Dedifferentiated amniotic fluid mesenchymal stem cell (primary cell): ENCODE data around the gene KRT78.
A peak's percentile ranks its signal among the peaks of the same experiment; 100 is the strongest.
"Not testable (repeated sequence)": the region's sequence is repeated elsewhere in the genome, so short reads cannot be mapped to it uniquely, and the experiment has no call there.

Experiments used
- DNase-seq: peaks from one replicate; pipeline ENCODE4 v3.0.0-alpha.2; 2016; ENCODE audit errors: extremely low spot score

KRT78 gene

GRCh38 chr12:52848661-52849255 is at the start of gene KRT78:
Gene KRT78, minus strand, starts transcription at chr12:52848994. Its CDS starts 64 bp downstream, at chr12:52848930.
- no peak for DNase-seq

- no peak for DNase-seq
Measured at GRCh38 chr12:52896190-52897100, 47.7 kb upstream of the KRT78 start.

GRCh38 chr12:52895726-52896189 is 47.0 kb upstream of the KRT78 start:
- DNase-seq: no peak

DNA sequence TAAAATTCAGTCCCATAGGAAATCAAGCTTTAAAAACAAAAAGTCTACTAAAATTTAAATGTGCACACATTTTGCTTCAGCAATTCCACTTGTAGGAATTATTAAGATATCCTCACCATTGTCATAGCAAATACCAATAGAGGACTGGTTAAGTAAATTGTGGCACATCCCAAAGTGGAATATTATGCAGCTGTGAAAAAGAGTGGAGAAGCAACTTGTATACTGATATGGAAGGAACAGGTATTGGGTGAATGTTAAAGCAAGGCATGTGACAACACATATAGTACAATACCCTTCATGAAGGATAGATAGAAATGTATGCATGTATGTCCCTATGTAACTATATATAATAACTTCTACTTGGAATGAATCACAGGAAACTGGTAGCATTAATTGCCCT is 44.2 kb upstream of the KRT78 start:
- no peak for DNase-seq

- DNase-seq: no peak
Measured at GRCh38 chr12:52892207-52892852, 43.5 kb upstream of the KRT78 start.

- DNase-seq: no peak
Measured at GRCh38 chr12:52891044-52891443, 42.2 kb upstream of the KRT78 start.

DNA sequence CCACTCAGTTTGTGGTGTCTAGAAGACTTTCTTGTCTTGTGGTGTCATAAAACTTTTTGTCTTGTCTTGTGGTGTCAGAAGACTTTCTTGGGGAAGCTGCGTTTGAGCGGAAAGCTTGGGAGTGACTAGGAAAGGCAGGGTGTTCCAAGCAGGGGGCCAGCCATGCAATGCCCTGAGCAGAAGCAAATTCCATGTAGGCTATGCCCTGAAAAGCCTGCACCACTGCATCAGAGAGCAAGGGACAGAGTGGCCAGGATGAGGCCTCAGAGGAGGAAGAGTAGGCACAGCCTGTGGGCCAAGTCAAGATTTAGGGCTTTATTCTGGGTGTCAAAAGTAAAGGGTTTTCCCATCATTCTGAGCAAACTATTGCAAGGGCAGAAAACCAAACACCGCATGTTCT is 41.6 kb upstream of the KRT78 start:
- DNase-seq: no peak

- no peak for DNase-seq
Measured at GRCh38 chr12:52884526-52885293, 35.9 kb upstream of the KRT78 start.

GRCh38 chr12:52880499-52880898 is 31.7 kb upstream of the KRT78 start:
- DNase-seq: not testable (repeated sequence)

GRCh38 chr12:52879394-52880351 is 30.9 kb upstream of the KRT78 start:
- peak; percentile 87 for DNase-seq

- DNase-seq: no peak
Measured at GRCh38 chr12:52878507-52879393, 30.0 kb upstream of the KRT78 start.

- no peak for DNase-seq
Measured at GRCh38 chr12:52877242-52877641, 28.4 kb upstream of the KRT78 start.

DNA sequence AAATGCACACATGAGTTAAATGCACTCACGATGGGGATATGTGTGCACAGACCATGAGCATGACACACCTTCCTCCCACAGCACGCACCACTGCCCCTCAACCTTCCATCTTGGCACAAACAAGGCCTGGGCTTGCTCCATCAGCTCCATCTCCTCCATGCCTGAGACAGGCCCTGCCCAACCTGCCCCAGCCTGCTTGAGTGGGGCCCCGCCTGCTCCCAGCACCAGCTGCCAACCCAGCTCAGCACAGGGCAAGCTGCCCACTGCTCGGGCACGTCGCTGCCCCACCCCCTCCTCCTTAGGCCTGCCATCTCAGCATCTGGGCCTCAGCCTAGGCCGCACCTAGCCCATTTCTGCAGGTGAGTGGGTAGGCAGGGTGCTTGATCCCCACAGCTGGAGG is 27.6 kb upstream of the KRT78 start:
- DNase-seq: no peak

GRCh38 chr12:52874573-52875435 is 26.0 kb upstream of the KRT78 start:
- no peak for DNase-seq

DNA sequence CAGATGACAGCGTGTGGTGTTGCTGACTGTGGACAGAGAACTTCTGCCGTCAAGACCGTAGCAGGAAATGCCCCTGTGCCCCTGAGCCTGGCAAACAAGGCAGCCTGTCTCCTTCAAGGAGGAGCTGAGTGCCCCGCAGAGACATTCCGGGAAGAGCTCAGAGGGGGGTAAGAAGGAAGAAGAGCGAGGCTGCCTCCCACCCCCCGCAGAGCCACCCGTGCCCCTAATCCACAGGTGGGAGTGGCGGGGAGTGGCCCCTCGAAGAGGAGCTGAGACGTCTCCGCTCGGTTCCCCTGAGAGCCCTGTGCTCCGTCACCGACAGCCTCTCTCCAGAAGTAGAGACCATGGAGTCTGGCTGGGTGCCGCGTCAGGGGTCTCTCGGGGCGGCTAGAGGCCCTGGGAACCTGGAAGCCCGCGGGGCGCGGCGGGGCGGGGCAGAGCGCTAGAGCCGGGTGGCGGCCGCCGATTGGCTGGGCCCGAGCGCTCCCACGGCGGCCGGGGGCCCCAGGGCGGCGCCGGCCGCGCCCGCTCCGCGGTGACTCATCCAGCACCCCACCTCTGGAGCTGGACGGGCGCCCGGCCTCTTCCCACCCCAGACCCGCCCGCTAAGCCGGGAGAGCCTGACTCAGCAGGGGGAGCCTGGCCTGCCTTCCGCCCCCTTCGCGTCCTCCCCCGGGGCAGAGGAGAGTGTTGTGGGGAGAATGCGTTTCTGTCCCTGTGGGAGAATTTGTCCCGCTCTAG is 25.2 kb upstream of the KRT78 start:
- peak; percentile 88 for DNase-seq

DNA sequence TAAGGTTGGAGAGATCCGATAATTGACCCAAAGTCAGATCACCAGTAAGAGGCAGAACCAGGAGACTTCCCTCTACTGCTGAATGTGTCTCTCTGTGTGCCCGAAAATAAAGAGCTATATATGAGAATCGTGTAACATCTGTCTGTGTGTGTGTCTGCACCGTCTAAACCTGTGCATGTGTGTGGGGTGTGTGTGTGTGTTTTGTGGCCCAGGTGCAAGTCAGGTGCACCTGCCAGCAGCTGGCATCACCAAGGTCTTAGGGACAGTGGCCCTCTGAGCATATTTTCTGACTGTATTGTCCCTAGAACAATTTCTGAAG is 24.7 kb upstream of the KRT78 start:
- DNase-seq: no peak

DNA sequence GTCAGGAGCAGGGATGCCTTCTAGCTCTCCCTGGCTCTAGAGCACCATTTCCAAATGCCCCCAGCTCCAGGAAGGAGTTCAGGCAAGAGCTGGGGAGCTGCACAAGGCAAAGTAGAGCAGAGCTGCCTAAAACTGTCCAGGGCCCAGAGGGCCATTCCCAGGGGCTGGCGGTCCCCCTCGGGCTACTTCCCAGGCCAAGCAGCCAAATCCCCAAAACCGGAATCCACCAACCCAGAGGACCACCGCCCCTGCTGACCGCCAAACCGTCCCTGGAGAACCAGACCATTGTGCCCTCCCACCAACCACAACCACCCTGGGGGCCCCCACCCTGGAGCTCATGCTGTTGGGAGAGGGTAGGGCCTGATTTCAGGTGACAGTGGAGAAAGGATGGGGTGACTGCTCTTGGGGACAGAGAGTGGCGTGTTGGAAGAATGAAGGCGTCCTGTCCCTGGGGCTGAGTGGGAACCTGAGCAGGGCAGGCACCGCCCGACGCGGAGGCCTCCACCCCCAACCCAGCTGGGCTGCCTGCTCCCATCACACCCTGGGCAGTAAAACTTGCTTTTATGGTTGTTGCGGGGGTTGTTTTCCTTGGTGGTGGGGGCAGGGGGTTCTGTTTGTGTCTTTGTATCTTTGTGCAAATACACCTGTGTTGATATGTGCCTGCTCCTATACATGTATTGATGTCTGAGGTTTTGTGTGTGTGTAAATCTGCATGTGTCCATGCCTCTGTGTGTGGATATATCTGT is 24.0 kb upstream of the KRT78 start:
- DNase-seq: no peak
